HEK293T (cell line): ENCODE data around the gene STX10.
A peak's percentile ranks its signal among the peaks of the same experiment; 100 is the strongest.

Experiments used
- CTCF ChIA-PET: fragments of 350-600 bp; formaldehyde crosslinking; extraction: SDS; loops from one replicate; lab custom pipeline; 2021; ENCODE audit warnings: antibody characterized with exemption, inconsistent platforms; lab: Yijun Ruan, JAX
- POLR2A ChIA-PET: fragments of 350-600 bp; formaldehyde crosslinking; extraction: SDS; loops from one replicate; lab custom pipeline; 2020; ENCODE audit warnings: antibody characterized with exemption, inconsistent platforms; lab: Yijun Ruan, JAX
- DNase-seq: peaks from one replicate; pipeline ENCODE4 v3.0.0; 2012; ENCODE audit warnings: mixed read lengths; ENCODE audit errors: extremely low spot score
- ARNT ChIP-seq: fragments of 450-650 bp; IDR thresholded peaks from 2 replicates; pipeline ENCODE4 v1.6.1; 2017; ENCODE audit warnings: mild to moderate bottlenecking
- BHLHE40 ChIP-seq: fragments of 450-650 bp; IDR thresholded peaks from 2 replicates; pipeline ENCODE4 v1.6.1; 2016; ENCODE audit warnings: mild to moderate bottlenecking, moderate library complexity, borderline replicate concordance
- CTBP1 ChIP-seq: fragments of 450-650 bp; IDR thresholded peaks from 2 replicates; pipeline ENCODE4 v1.6.1; 2016; ENCODE audit warnings: borderline replicate concordance
- ELF4 ChIP-seq: fragments of 450-650 bp; IDR thresholded peaks from 2 replicates; pipeline ENCODE4 v1.6.1; 2017; ENCODE audit warnings: antibody characterized with exemption
- FOXA1 ChIP-seq: fragments of 450-650 bp; IDR thresholded peaks from 2 replicates; pipeline ENCODE4 v1.6.1; 2016; ENCODE audit warnings: mild to moderate bottlenecking
- FOXK2 ChIP-seq: fragments of 450-650 bp; IDR thresholded peaks from 2 replicates; pipeline ENCODE4 v1.6.1; 2016; ENCODE audit warnings: mild to moderate bottlenecking
- FOXM1 ChIP-seq: fragments of 450-650 bp; IDR thresholded peaks from 2 replicates; pipeline ENCODE4 v1.6.1; 2017; ENCODE audit warnings: mild to moderate bottlenecking, borderline replicate concordance
- HDGF ChIP-seq: fragments of 450-650 bp; IDR thresholded peaks from 2 replicates; pipeline ENCODE4 v1.6.1; 2017; ENCODE audit warnings: antibody characterized with exemption, borderline replicate concordance
- L3MBTL2 ChIP-seq: fragments of 450-650 bp; conservative IDR thresholded peaks from 2 replicates; pipeline ENCODE4 v1.6.1; 2016; ENCODE audit warnings: mild to moderate bottlenecking
- LEF1 ChIP-seq: fragments of 450-650 bp; IDR thresholded peaks from 2 replicates; pipeline ENCODE4 v1.6.1; 2017; ENCODE audit warnings: mild to moderate bottlenecking, borderline replicate concordance
- NFRKB ChIP-seq: fragments of 450-650 bp; IDR thresholded peaks from 2 replicates; pipeline ENCODE4 v1.6.1; 2016; ENCODE audit warnings: mild to moderate bottlenecking, moderate library complexity
- PKNOX1 ChIP-seq: fragments of 450-650 bp; IDR thresholded peaks from 2 replicates; pipeline ENCODE4 v1.6.1; 2016
- SP1 ChIP-seq: fragments of 450-650 bp; IDR thresholded peaks from 2 replicates; pipeline ENCODE4 v1.6.1; 2017
- SUZ12 ChIP-seq: fragments of 450-650 bp; IDR thresholded peaks from 2 replicates; pipeline ENCODE4 v1.6.1; 2016; ENCODE audit warnings: mild to moderate bottlenecking
- TARDBP ChIP-seq: fragments of 450-650 bp; IDR thresholded peaks from 2 replicates; pipeline ENCODE4 v1.6.1; 2016
- ZNF384 ChIP-seq: fragments of 450-650 bp; IDR thresholded peaks from 2 replicates; pipeline ENCODE4 v1.6.1; 2016

STX10 gene

GRCh38 chr19:13120031-13120430, 30.1 kb downstream of the STX10 start:
- TF ChIP-seq PKNOX1 (no peak), L3MBTL2 (no peak), BHLHE40 (no peak), CTBP1 (no peak), ARNT (no peak), TARDBP (no peak), FOXM1 (no peak), HDGF (no peak), LEF1 (no peak), FOXA1 (no peak), NFRKB (no peak), SUZ12 (no peak), FOXK2 (no peak), ZNF384 (no peak)
- POLR2A ChIA-PET = interaction anchor here (1.2 to 3.5 kb wide), 3 partner anchors 13 to 174 kb away, joined by 3 to 25 read pairs (median 3); partner anchors contain the start of gene RAD23A
- CTCF ChIA-PET = interaction anchor here (0.9 kb wide), 1 partner anchor 154 kb away, joined by 4 read pairs; no protein-coding TSS in a partner anchor
- no peak for DNase-seq

GRCh38 chr19:13119627-13120026, 30.5 kb downstream of the STX10 start:
- CTCF ChIA-PET = interaction anchor here (0.9 kb wide), 1 partner anchor 154 kb away, joined by 4 read pairs; no protein-coding TSS in a partner anchor
- POLR2A ChIA-PET = interaction anchor here (0.8 to 3.5 kb wide), 4 partner anchors 9 to 174 kb away, joined by 3 to 25 read pairs (median 3); partner anchors contain the start of gene RAD23A
- no peak for DNase-seq
- no peak for TF ChIP-seq L3MBTL2
- no peak for TF ChIP-seq LEF1
- no peak for TF ChIP-seq FOXA1
- no peak for TF ChIP-seq HDGF
- TF ChIP-seq FOXK2 = no peak
- no peak for TF ChIP-seq TARDBP
- no peak for TF ChIP-seq FOXM1

- ChIA-PET POLR2A (interaction anchor here (0.8 to 3.5 kb wide), 10 partner anchors 10 to 173 kb away, joined by 3 to 25 read pairs (median 3); partner anchors contain the start of genes IER2, RAD23A and STX10), CTCF (no interaction called here)
- peak; percentile 63 for DNase-seq
- TF ChIP-seq SP1 (no peak), HDGF (no peak), SUZ12 (no peak), L3MBTL2 (no peak), FOXK2 (no peak), FOXM1 (no peak), BHLHE40 (no peak), NFRKB (no peak), TARDBP (no peak), LEF1 (no peak), FOXA1 (no peak), ARNT (no peak), CTBP1 (no peak), ZNF384 (no peak), PKNOX1 (no peak), ELF4 (no peak)
Measured at GRCh38 chr19:13118424-13119193, 31.6 kb downstream of the STX10 start.

- no peak for TF ChIP-seq PKNOX1
- no peak for TF ChIP-seq SUZ12
- no peak for TF ChIP-seq NFRKB
- TF ChIP-seq FOXM1 = 0 out of 2 replicates have a peak, but pooled peaks have one; percentile 34
- TF ChIP-seq SP1 = no peak
- no peak for TF ChIP-seq FOXK2
- TF ChIP-seq HDGF = no peak
- no peak for TF ChIP-seq ELF4
- TF ChIP-seq FOXA1 = no peak
- no peak for TF ChIP-seq TARDBP
- TF ChIP-seq ZNF384 = no peak
- peak; percentile 33; the same call in 1 of the 2 replicates for TF ChIP-seq ARNT
- TF ChIP-seq L3MBTL2 = no peak
- TF ChIP-seq BHLHE40 = no peak
- peak; percentile 98 for DNase-seq
- ChIA-PET CTCF (interaction anchor here (0.5 to 0.8 kb wide), 2 partner anchors 141 to 146 kb away, joined by 3 to 4 read pairs; no protein-coding TSS in a partner anchor), POLR2A (interaction anchor here (0.9 to 3.5 kb wide), 8 partner anchors 17 to 64 kb away, joined by 3 to 25 read pairs (median 4); partner anchors contain the start of genes IER2 and STX10)
Measured at GRCh38 chr19:13117772-13118423, 32.3 kb downstream of the STX10 start, which contains the start of gene NACC1. Gene NACC1, plus strand, starts transcription at chr19:13118264. Its CDS starts 16,944 bp downstream, at chr19:13135208.

GRCh38 chr19:13117176-13117771, 32.9 kb downstream of the STX10 start:
- POLR2A ChIA-PET = interaction anchor here (0.9 to 3.5 kb wide), 8 partner anchors 16 to 65 kb away, joined by 3 to 25 read pairs (median 4); partner anchors contain the start of genes IER2 and STX10
- TF ChIP-seq ZNF384 (peak; percentile 58), TARDBP (no peak)
- DNase-seq = no peak
- CTCF ChIA-PET = interaction anchor here (0.8 kb wide), 1 partner anchor 140 kb away, joined by 3 read pairs; no protein-coding TSS in a partner anchor
